HL-60 (cell line): ENCODE measurements around the gene BCAP29.

ENCODE experiments used
- DNase-seq, 2 experiments: peaks; one replicate each; pipeline ENCODE4 v3.0.0-alpha.2; 2010 to 2020; ENCODE audit warnings: low read depth in 1 of 2, low spot score in 1 of 2
- H3K27ac ChIP-seq: fragments of 250-450 bp; sonication (Bioruptor Pico); replicated peaks from 2 replicates; pipeline ENCODE4 v1.5.1; 2020; ENCODE audit warnings: mild to moderate bottlenecking, moderate library complexity
- H3K27me3 ChIP-seq: fragments of 250-450 bp; sonication (Bioruptor Pico); 2 replicates; pipeline ENCODE4 v1.5.1; 2021; ENCODE audit warnings: mild to moderate bottlenecking, moderate library complexity; ENCODE audit not compliant: insufficient read depth, poor library complexity, severe bottlenecking
- H3K4me3 ChIP-seq: replicated peaks from 2 replicates; pipeline ENCODE4 v1.5.1; 2011; ENCODE audit warnings: mild to moderate bottlenecking, control low read depth, low read length; ENCODE audit not compliant: insufficient read depth
- CTCF ChIP-seq: IDR thresholded peaks from one replicate; pipeline ENCODE4 v1.5.1; 2011; ENCODE audit warnings: low read length, control low read depth, inconsistent platforms; ENCODE audit not compliant: insufficient read depth
- GABPA ChIP-seq: IDR thresholded peaks from 2 replicates; pipeline ENCODE4 v1.6.1; 2012; ENCODE audit warnings: low read depth
- POLR2AphosphoS5 ChIP-seq: IDR thresholded peaks from 2 replicates; pipeline ENCODE4 v1.6.1; 2012; ENCODE audit warnings: low read depth
- REST ChIP-seq: IDR thresholded peaks from 2 replicates; pipeline ENCODE4 v1.6.1; 2012; ENCODE audit warnings: low read depth; ENCODE audit not compliant: insufficient replicate concordance
- SPI1 ChIP-seq: IDR thresholded peaks from 2 replicates; pipeline ENCODE4 v1.6.1; 2012; ENCODE audit warnings: low read depth, mild to moderate bottlenecking, borderline replicate concordance

Gene BCAP29

GRCh38 chr7:107573537-107573936 lies 6.5 kb upstream of the BCAP29 start:
- Histone ChIP-seq H3K27ac (no peak overlapping the region), H3K4me3 (no peak overlapping the region), H3K27me3 (no peaks in the 10 kb centered on the region)
- no peak for DNase-seq
- TF ChIP-seq CTCF (no peak), SPI1 (no peak), GABPA (no peak), REST (no peak), POLR2AphosphoS5 (no peak)

- no peak for DNase-seq
- no peak for TF ChIP-seq GABPA
- no peak for TF ChIP-seq SPI1
- TF ChIP-seq REST = no peak
- no peak for TF ChIP-seq POLR2AphosphoS5
- TF ChIP-seq CTCF = no peak
- no peaks in the 10 kb centered on the region for H3K27me3 ChIP-seq
- peak overlapping the region; percentile 75 for H3K27ac ChIP-seq
- H3K4me3 ChIP-seq = peak overlapping the region; percentile 86
These were observed 527 bp upstream of the BCAP29 start for GRCh38 chr7:107579554-107579884.

- Histone ChIP-seq H3K27ac (peak overlapping the region; percentile 61), H3K4me3 (peak overlapping the region; percentile 86), H3K27me3 (no peaks in the 10 kb centered on the region)
- no peak for TF ChIP-seq GABPA
- TF ChIP-seq REST = no peak
- TF ChIP-seq POLR2AphosphoS5 = no peak
- TF ChIP-seq SPI1 = no peak
- TF ChIP-seq CTCF = no peak
- no peak for DNase-seq
These were observed 804 bp downstream of the BCAP29 start for GRCh38 chr7:107580716-107581383.
